Endodermal cell (in vitro differentiated cells): ENCODE data around the gene MCF2L2. TPM values are rescaled to one million over a fixed set of nuclear protein-coding genes. Genes with fewer than 3 reads are reported as not detected.
A peak's percentile ranks its signal among the peaks of the same experiment; 100 is the strongest.

Experiments used
- DNase-seq: peaks from one replicate; pipeline ENCODE4 v3.0.0-alpha.2; 2017
- H3K27ac ChIP-seq: 2 replicates; pipeline ENCODE4 v1.5.1; 2013; ENCODE audit warnings: mild to moderate bottlenecking, low read depth, low read length, moderate library complexity
- H3K27me3 ChIP-seq: 2 replicates; pipeline ENCODE4 v1.6.1; 2013; ENCODE audit warnings: mild to moderate bottlenecking, low read length, moderate library complexity; ENCODE audit not compliant: insufficient read depth, control insufficient read depth, poor library complexity, severe bottlenecking
- H3K36me3 ChIP-seq: 2 replicates; pipeline ENCODE4 v1.7.0; 2013; ENCODE audit warnings: mild to moderate bottlenecking, low read length, moderate library complexity; ENCODE audit not compliant: control insufficient read depth, insufficient read depth
- H3K4me1 ChIP-seq: one replicate; pipeline ENCODE4 v1.7.0; 2013; ENCODE audit warnings: low read length; ENCODE audit not compliant: control insufficient read depth, insufficient read depth
- H3K4me3 ChIP-seq: 2 replicates; pipeline ENCODE4 v1.5.1; 2013; ENCODE audit warnings: mild to moderate bottlenecking, low read length, moderate library complexity
- H3K9ac ChIP-seq: 2 replicates; pipeline ENCODE4 v1.6.1; 2013; ENCODE audit warnings: mild to moderate bottlenecking, low read length, moderate library complexity; ENCODE audit not compliant: poor library complexity, severe bottlenecking; ENCODE audit errors: extremely low read depth
- H3K9me3 ChIP-seq: 2 replicates; pipeline ENCODE4 v1.6.1; 2013; ENCODE audit warnings: mild to moderate bottlenecking, low read length, moderate library complexity; ENCODE audit not compliant: control insufficient read depth
- H3K27ac Mint-ChIP-seq: 2 replicates; pipeline ENCODE4 v1.8.0; 2020; ENCODE audit warnings: mixed read lengths
- H3K27me3 Mint-ChIP-seq: 2 replicates; pipeline ENCODE4 v1.8.0; 2021; ENCODE audit warnings: mild to moderate bottlenecking, mixed read lengths; ENCODE audit not compliant: insufficient read depth
- H3K36me3 Mint-ChIP-seq: 2 replicates; pipeline ENCODE4 v1.8.0; 2020; ENCODE audit warnings: low read depth, mixed read lengths
- H3K4me1 Mint-ChIP-seq: 2 replicates; pipeline ENCODE4 v1.8.0; 2020; ENCODE audit warnings: mixed read lengths
- H3K4me3 Mint-ChIP-seq: 2 replicates; pipeline ENCODE4 v1.8.0; 2020; ENCODE audit warnings: mild to moderate bottlenecking, moderate library complexity, mixed read lengths
- H3K9me3 Mint-ChIP-seq: 2 replicates; pipeline ENCODE4 v1.8.0; 2020; ENCODE audit warnings: mild to moderate bottlenecking, mixed read lengths
- CTCF ChIP-seq: fragments of 200-600 bp; sonication (generic); conservative IDR thresholded peaks from 2 replicates; pipeline ENCODE4 v1.5.0; 2021; ENCODE audit warnings: antibody characterized with exemption, mild to moderate bottlenecking
- WGBS, 2 experiments: methylation state at CpG; one replicate each; pipeline versions ENCODE4 v1.1.5 to v1.1.7; 2013; ENCODE audit warnings: missing lambda C conversion rate in 2 of 2, mixed read lengths in 1 of 2; ENCODE audit not compliant: insufficient coverage in 1 of 2, insufficient read length in 1 of 2; 5-methylcytosine and 5-hydroxymethylcytosine counted together
- total RNA-seq, 2 donors: library from RNA; stranded (reverse); fragmentation: NEBNext Ultra II Directional in 1 of 2; extraction: Animal tissue kit (Norgen Biotek cat#: 25700) in 1 of 2; gene quantifications; 2 replicates in 1 of 2; 3 replicates in 1 of 2; pipeline ENCODE4 v1.2.1, GENCODE V29; 2021

Gene MCF2L2
- total RNA-seq, 2 donors from 2014 or later: 72.6 to 86.5 TPM

GRCh38 chr3:183434503-183434902, 6.1 kb upstream of the MCF2L2 start:
- Mint-ChIP-seq H3K36me3 (no peaks in the 10 kb centered on the region), H3K27me3 (peaks cover 5% of the 10 kb centered on the region), H3K9me3 (no peaks in the 10 kb centered on the region), H3K27ac (peak overlapping the region; percentile 97), H3K4me3 (peak overlapping the region; percentile 33), H3K4me1 (peaks cover 60% of the 10 kb centered on the region)
- peak overlapping the region; percentile 67 for H3K27ac ChIP-seq
- peaks cover 45% of the 10 kb centered on the region for H3K4me1 ChIP-seq
- 21 to 45% methylated on average over 8 to 9 of the region's 9 CpGs for WGBS, 2 experiments
- no peaks in the 10 kb centered on the region for H3K27me3 ChIP-seq
- DNase-seq: no peak
- no peaks in the 10 kb centered on the region for H3K36me3 ChIP-seq
- no peak for TF ChIP-seq CTCF
- H3K9ac ChIP-seq: peak overlapping the region; percentile 76
- peaks cover under 1% of the 10 kb centered on the region for H3K9me3 ChIP-seq
- peak overlapping the region; percentile 64 for H3K4me3 ChIP-seq

DNA sequence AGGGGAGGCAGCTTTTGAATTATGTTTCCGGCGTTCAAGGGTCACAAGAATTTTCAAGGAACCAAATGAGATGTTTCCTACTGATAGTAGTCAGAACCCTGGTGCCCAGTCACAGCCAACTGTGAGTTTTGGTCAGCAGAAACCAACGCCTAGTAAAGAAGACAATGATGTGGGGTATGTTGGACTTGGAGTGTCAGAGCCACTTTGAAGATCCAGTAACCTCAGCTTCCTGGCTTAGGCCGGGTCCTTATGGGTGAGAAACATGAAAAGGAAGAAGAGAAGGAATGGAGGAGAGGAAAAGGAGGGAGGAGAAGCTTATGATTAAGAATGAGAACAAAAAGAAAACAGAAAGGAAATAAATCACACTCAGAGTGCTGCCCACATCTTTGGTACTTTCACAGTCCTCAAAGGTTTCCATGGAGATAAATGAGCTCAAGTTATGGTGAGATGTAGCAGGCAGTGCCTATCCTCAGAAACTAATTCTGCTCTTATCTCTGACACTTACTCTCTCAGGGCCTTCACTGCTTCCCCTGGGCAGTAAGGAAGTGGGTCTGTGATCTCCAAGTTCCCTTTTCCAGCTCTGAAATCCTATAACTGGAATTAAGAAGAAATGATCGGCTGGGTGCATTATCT, 2.0 kb upstream of the MCF2L2 start:
- 81 to 84% methylated on average over 3 to 5 of the region's 5 CpGs for WGBS, 2 experiments
- Mint-ChIP-seq H3K4me1 (peaks cover 50% of the 10 kb centered on the region), H3K36me3 (peaks cover 9% of the 10 kb centered on the region), H3K27ac (peak overlapping the region; percentile 56), H3K27me3 (peaks cover 12% of the 10 kb centered on the region), H3K9me3 (no peaks in the 10 kb centered on the region), H3K4me3 (no peak overlapping the region)
- no peaks in the 10 kb centered on the region for H3K9me3 ChIP-seq
- peaks cover 15% of the 10 kb centered on the region for H3K36me3 ChIP-seq
- H3K9ac ChIP-seq: no peak overlapping the region
- peaks cover 22% of the 10 kb centered on the region for H3K4me1 ChIP-seq
- no peak for DNase-seq
- no peak overlapping the region for H3K4me3 ChIP-seq
- TF ChIP-seq CTCF: no peak
- H3K27me3 ChIP-seq: no peaks in the 10 kb centered on the region
- no peak overlapping the region for H3K27ac ChIP-seq

DNA sequence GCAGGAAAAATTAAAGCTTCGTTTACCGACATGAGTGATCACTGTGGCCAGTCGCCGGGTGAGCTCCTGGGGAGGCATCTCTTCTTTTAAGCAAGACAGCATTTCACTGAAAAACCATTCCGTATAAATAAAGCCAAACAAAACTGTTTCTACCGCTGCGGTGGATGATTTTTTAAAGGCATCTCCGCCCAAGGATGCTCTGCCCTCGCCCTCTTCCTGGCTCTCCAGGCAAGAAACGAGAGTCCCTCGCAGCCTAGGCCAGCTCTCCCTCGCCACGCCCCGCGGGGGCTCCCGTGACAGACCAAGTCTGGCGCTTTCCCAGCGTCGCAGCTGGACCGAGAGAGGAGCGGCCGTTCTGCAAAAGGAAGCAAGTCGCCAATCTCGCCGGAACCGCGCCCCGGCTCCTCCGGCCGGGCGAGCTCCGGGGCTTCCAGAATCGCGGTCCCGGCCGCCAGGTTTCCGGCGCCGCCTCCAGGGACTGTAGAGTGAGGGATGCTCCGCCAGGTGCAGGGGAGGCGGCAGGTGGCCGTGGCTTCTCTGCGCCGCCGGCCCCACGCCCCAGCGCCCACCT, 458 bp downstream of the MCF2L2 start:
- 0% methylated on average over 15 to 47 of the region's 47 CpGs for WGBS, 2 experiments
- Histone ChIP-seq H3K27ac (no peak overlapping the region), H3K36me3 (peaks cover 34% of the 10 kb centered on the region), H3K9me3 (peaks cover 4% of the 10 kb centered on the region), H3K4me1 (peaks cover 12% of the 10 kb centered on the region), H3K27me3 (no peaks in the 10 kb centered on the region), H3K4me3 (peak overlapping the region; percentile 94), H3K9ac (peak overlapping the region; percentile 81)
- Mint-ChIP-seq H3K4me1 (peaks cover 42% of the 10 kb centered on the region), H3K36me3 (peaks cover 11% of the 10 kb centered on the region), H3K9me3 (no peaks in the 10 kb centered on the region), H3K4me3 (peak overlapping the region; percentile 84), H3K27me3 (peaks cover 12% of the 10 kb centered on the region), H3K27ac (peak overlapping the region; percentile 83)
- peak; percentile 87 for DNase-seq
- TF ChIP-seq CTCF: peak; percentile 22
